GM18508 (cell line): ENCODE data around the gene PAK4.

Source experiments
- ATAC-seq: cut with Tn5 transposase; IDR thresholded peaks from one replicate; pipeline ENCODE4 v1.9.1; 2021; ENCODE audit warnings: moderate number of reproducible peaks; ENCODE audit not compliant: insufficient read depth, unreplicated experiment

PAK4 gene

GRCh38 chr19:39160889-39161672 lies 35.5 kb downstream of the PAK4 start:
- ATAC-seq: no peak

GRCh38 chr19:39162441-39163043 lies 37.0 kb downstream of the PAK4 start:
- no peak for ATAC-seq

- no peak for ATAC-seq
Observed at GRCh38 chr19:39163621-39164020, 38.0 kb downstream of the PAK4 start.

- no peak for ATAC-seq
Observed at GRCh38 chr19:39164289-39164688, 38.7 kb downstream of the PAK4 start.

GRCh38 chr19:39165857-39166256 lies 40.3 kb downstream of the PAK4 start:
- no peak for ATAC-seq

- ATAC-seq: no peak
Observed at GRCh38 chr19:39166571-39167391, 41.2 kb downstream of the PAK4 start.

GRCh38 chr19:39167461-39168257 lies 42.1 kb downstream of the PAK4 start:
- no peak for ATAC-seq

GRCh38 chr19:39168258-39169142 lies 42.9 kb downstream of the PAK4 start:
- ATAC-seq: no peak

- ATAC-seq: no peak
Observed at GRCh38 chr19:39169143-39169810, 43.7 kb downstream of the PAK4 start.

GRCh38 chr19:39170386-39171231 lies 45.0 kb downstream of the PAK4 start:
- no peak for ATAC-seq

- ATAC-seq: no peak
Observed at GRCh38 chr19:39171479-39172465, 46.2 kb downstream of the PAK4 start.

- no peak for ATAC-seq
Observed at GRCh38 chr19:39172700-39173501, 47.3 kb downstream of the PAK4 start.

- no peak for ATAC-seq
Observed at GRCh38 chr19:39173502-39173991, 48.0 kb downstream of the PAK4 start.

GRCh38 chr19:39174142-39174541 lies 48.6 kb downstream of the PAK4 start:
- ATAC-seq: no peak

- ATAC-seq: no peak
Observed at GRCh38 chr19:39174558-39175544, 49.3 kb downstream of the PAK4 start.
